Measurements from ENCODE around the gene APOL6.

The APOL6 gene, protein sequence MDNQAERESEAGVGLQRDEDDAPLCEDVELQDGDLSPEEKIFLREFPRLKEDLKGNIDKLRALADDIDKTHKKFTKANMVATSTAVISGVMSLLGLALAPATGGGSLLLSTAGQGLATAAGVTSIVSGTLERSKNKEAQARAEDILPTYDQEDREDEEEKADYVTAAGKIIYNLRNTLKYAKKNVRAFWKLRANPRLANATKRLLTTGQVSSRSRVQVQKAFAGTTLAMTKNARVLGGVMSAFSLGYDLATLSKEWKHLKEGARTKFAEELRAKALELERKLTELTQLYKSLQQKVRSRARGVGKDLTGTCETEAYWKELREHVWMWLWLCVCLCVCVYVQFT

DNA sequence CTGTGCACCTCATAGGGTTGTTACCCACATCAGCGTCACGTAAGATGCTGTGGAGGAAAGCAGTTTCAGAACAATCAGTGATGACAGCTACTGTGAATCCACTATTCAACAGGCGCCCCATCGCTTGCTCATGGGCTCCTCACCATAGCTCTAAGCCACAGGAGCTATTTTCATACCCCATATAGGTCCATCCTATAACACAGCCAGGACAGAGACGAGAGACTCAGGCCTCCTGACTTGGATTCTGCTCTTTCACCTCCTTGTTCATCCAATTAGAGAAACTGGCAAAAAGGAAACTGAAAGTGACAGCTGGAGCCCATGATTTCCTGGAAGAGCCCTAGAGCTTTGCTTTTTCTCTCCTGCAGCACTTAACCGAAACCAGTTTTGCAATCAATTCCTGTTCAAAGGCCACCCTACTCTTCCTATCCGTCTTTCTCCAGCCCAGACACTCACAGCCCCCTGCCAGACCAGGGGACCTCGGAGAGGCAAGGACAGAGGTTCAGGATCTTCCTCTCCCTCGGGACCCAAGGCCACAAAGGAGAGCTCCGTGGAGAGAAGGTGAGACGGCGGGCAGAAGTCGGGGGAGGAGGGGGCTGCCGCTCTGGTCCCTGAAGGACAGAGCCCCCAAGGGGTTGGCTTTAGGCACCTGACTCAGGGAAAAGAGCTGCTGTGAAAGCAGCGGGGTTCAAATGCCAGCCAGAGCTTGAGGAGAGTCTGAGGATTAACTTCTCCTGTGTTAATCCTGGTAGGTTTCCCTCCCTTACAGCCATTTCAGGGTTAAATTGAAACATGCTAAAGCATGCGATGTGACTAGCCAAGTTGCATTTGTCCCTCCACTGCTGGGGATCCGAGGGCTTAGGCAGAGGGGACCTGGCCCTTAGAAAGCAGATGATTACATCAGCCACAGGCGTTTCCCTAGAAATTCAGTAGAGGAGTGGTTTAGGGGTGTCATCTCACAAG is at the start of gene APOL6:
Gene APOL6 (plus strand): TSS at position 381 of the 960 bp plus-strand sequence. CDS start 7,980 bp downstream, outside the sequence.
- in situ Hi-C loops (cut with MboI; ENCODE audit: low sequenced_read_pairs) = no loop called here

DNA sequence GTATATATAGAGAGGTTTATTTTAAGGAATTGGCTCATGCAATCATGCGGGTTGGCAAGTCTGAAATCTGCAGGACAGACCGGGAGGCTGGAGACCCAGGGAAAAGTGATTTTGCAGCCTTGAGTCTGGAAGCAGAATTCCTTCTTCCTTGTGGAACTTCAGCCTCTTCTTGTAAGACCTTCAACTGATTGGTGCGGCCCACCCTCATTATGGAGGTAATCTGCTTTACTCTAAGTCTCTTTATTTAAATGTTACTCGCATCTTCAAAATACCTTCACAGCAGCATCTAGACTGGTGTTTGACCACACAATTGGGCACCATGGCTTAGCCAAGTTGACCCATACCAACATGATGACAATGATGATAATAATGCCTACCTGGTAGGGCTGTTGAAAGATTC is 48.9 kb upstream of the APOL6 start:
- in situ Hi-C loops (cut with MboI; ENCODE audit: low sequenced_read_pairs) = no loop called here

DNA sequence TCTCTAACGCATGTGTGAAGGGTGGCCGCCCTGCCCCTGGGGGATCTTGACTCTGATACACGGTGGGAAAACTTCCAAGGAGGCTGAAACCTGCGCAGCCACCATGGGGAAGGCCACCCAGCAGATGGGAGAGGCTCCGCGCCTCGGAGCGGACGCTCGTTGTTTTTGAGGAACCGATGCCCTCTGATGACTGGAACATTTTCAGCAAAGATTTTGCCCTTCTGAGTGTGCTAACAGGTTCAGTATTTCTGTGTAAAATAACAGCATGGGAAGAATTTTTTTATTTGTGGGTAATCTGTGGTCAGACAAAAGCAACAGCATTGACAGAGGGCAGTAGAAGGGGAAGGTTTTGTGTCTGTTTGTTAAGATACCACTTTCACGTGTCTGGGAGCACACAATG is 47.8 kb upstream of the APOL6 start:
- in situ Hi-C loops (cut with MboI; ENCODE audit: low sequenced_read_pairs) = no loop called here

DNA sequence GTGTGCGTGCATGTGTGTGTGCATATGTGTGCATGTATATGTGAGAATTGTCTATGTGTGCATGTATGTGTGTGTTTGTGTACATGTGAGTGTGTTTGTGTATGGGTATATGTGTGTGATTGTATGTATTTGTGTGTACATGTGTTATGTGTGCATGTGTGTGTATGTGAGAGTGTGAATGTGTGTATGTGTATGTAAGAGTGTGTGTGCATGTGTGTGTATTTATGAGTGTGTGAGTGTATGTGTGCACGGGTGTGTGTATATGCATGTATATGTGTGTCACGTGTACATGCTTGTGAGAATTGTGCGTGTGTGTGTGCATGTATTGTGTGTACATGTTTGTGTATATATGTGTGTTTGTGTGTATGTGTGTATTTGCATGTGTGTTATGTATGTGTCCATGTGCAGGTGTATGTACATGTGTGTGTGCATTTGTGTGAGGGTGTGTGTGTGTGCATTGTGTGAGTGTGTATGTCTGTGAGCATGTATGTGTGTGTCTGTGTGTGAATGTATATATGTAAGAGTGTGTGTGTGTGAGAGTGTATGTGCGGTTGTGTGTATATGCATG is 47.1 kb upstream of the APOL6 start:
- in situ Hi-C loops (cut with MboI; ENCODE audit: low sequenced_read_pairs) = no loop called here

DNA sequence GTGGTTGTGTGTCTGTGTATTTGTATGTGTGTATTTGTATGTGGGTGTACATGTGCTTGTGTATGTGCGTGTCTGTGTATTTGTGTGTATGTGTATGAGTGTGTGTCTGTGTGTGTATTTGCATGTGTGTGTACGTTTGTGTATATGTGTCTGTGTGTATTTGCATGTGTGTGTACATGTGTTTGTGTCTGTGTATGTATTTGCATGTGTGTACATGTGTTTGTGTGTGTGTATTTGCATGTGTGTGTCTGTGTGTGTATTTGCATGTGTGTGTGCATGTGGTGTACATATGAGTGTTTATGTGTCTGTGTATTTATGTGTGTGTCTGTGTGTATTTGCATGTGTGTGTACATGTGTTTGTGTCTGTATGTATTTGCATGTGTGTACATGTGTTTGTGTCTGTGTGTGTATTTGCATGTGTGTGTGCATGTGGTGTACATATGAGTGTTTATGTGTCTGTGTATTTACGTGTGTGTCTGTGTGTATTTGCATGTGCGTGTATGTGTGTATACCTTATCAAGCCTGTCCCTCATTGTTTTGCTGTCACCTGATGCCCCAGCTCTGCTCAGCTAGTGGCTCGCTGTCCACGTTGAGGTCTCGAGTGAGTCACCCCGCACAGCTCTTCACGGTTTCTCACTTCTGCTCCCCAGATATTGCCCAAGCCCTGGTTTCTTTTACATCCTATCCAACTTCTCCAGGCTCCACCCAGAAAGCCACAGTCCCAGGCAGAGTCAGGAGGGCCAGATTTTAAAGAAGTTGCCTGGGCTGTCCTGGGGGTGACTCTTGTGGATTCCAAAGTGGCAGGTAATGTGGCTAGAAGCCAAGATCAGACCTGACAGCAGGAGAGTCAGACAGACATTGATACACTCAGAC is 46.3 kb upstream of the APOL6 start:
- in situ Hi-C loops (cut with MboI; ENCODE audit: low sequenced_read_pairs) = no loop called here

DNA sequence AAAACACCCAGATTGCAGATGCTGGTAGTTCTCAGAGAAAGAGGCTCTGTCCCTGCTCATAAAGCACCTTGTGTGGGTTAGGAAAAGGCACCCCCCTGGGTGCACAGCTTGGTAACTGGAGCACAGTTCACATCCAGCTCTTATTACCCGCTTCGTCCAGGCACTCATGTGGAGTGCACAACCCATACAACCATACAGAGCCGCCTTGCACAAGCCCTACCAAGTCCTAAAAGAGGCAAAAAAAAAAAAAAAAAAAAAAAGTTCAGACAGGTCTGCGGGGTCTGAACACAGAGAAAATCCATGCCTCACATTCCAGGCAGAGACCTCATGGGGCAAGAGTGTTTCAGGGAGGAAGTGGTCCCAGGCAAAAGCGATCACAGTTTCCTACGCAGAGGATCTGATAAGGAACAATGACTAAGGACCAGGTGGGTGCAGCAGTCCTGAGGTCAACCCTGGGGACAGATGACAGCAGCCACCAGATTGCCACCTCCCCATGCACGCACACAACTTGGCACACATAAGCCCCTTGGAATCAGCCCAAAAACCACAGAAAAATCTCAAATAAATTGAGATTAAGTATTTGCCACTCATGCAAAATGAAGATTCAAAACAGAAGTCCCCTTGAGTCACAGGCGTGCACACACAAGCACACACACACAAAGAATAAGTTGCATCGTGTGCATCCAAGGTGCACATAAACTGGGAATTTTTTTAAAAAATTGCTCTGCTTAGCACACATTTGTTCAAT is 43.5 kb upstream of the APOL6 start:
- in situ Hi-C loops (cut with MboI; ENCODE audit: low sequenced_read_pairs) = no loop called here

DNA sequence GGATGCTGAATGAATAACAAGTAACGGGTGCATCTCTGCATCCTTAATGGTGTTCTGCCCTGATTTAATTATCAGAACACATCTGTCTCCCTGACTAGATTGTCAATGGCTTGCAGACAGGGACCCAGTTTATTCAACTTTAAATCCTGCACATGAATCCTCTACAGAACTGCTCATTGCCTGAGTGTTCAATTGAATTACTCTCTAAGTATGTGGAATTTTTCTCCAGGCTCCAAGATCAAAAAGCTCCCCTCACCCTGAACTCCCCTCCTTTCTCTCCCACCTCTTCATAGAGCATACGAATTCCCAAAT is 42.9 kb upstream of the APOL6 start:
- in situ Hi-C loops (cut with MboI; ENCODE audit: low sequenced_read_pairs) = no loop called here

DNA sequence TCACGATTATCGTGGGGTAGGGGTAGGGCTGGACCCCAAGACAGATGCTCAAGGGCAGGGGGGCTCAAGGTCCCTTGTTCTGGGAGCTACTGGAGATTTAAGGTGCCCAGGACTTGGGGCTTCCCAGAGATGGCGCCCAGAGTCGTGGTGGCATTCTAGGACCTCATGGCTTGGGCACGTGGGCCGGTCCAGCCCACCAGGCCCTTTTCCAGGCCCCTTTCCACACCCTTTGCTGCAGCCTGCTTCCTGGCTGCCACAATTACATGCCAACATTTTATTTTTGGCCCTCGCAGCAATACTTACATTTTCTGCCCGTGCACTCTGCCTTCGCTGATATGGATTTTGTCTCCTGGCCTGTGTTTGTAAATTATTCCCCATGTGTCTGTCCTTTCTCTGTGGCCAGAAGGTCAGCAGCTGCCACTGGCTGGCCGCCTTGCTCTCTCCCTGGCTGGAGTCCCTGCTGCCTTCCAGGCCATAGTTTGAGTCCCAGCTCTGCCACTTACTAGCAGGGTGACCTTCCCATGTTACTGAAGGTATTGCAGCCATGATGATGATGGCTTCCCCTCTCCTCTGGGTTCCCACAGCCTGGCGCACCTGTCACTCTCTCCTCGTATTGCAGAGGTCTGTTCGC is 42.3 kb upstream of the APOL6 start:
- in situ Hi-C loops (cut with MboI; ENCODE audit: low sequenced_read_pairs) = no loop called here

DNA sequence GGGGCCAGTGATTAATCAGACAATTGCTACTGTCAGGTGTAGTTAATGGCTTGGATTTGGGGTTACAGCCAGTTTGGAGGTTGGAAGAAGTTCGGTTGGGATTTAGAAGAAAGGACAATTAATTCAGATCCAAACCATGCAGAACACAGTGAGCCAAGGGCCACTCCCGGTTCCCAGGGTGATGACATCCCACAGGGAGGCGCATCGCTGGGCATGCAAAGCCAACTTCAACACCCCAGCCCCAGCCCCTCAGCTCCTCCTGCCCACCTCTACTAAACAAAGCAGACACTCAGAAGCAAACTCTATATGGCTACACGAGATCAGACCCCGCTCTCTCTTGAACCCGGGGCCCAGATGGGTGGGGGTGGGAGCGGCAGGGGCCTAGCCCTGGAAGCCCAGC is 41.3 kb upstream of the APOL6 start:
- in situ Hi-C loops (cut with MboI; ENCODE audit: low sequenced_read_pairs) = no loop called here

DNA sequence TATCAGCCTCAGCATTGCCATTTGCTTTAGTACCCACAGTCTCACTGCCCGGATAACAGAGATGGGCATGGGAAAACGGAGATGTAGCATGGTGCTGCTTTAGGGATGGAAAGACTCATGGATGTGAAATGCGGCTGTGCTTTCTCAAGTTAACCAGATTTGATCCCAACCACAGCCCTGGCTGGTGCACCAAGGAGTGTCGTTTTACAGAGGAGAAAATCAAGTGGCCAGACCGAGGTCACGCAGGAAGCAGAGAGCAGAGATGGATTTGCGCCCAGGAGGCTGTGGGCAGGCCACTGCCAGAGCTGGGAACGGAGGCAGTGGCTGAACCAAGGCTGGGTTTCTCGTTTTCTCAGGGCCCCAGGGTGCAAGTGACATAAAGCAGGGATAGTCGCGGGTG is 40.2 kb upstream of the APOL6 start:
- in situ Hi-C loops (cut with MboI; ENCODE audit: low sequenced_read_pairs) = no loop called here

DNA sequence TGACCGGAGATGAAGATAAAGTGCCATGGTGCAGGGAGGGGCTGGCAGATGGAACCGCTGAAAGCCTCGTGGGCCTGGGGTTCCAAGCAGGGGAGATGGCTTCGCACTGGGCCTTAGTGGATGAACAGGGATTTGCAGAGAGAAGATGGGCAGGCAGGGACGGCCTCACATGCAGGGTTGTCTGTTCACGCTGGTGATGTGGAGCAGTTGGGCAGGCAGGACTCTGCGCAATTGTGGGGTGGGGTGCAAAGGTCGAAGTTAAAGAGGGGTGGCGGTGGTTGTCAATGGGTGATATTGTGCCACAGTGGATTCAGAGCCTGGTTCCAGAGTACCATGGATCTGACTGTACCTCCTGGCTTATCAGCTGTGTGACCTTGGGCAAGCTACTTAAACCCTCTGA is 39.0 kb upstream of the APOL6 start:
- in situ Hi-C loops (cut with MboI; ENCODE audit: low sequenced_read_pairs) = no loop called here

DNA sequence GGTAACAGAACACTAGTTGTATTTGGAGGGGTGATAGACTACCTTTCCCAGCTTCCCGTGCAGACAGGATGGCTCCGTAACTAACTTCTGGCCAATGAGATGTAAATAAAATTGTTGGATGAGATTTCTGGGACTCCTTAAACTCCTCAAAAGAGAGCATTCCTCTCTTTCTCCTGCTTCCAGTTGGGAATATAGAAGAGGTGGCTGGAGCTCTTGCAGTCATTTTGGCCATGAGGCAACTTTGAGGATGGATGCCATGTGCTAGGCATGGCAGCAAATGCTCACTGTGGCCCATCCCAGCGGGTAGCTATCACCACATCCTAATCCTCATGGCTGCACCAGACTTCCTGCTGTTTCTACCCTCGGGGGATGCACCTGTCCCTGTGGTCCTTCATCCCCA is 38.5 kb upstream of the APOL6 start:
- in situ Hi-C loops (cut with MboI; ENCODE audit: low sequenced_read_pairs) = no loop called here

DNA sequence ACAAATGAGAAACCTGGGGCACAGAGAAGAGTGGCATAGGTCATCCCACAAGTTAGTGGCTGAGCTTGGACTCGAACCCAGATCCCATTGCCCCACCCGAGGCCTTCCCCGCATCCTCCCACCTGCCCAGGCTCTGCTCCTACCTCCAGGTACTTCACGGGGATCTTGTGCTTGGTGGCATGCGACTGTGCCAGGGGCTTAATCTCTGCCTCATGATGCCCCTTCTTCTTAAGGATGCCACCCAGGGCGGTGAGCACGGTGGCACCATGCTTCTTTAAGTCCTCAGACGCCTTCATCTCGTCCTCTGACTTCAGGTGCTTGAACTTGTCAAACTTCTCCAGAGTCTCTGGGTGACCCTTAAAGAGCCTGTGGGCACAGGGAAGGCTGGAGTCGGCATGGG is 37.5 kb upstream of the APOL6 start:
- in situ Hi-C loops (cut with MboI; ENCODE audit: low sequenced_read_pairs) = no loop called here

DNA sequence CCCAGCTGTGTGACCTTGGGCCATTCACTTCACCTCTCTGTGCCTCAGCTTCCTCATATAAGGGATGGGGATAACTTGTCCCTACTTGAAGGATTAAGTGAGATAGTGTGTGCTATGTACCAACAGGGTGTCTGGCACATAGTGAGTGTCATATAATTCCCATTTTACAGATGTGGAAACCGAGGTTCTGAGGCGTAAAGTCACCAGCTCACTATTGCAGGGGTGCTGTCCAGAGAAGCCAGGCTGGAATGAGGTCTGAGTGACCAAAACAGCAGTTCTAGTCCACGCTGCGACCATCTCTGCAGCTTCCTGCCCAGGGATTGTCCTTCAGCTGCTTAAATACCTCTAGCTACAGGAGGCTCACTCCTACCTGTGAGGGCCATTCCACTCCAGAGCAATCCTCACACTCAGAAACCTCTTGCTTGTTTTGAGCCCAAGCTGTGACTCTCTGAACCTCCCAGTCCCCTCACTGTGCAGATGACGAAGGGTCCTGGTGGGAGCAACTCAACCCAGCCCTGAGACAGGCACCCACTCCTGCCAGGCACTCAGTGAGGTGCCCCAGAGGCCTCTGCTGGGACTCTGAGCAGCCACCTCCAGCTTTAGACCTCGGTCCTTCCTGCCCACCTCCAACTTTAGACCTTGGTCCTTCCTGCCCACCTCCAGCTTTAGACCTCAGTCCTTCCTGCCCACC is 36.9 kb upstream of the APOL6 start:
- in situ Hi-C loops (cut with MboI; ENCODE audit: low sequenced_read_pairs) = no loop called here

DNA sequence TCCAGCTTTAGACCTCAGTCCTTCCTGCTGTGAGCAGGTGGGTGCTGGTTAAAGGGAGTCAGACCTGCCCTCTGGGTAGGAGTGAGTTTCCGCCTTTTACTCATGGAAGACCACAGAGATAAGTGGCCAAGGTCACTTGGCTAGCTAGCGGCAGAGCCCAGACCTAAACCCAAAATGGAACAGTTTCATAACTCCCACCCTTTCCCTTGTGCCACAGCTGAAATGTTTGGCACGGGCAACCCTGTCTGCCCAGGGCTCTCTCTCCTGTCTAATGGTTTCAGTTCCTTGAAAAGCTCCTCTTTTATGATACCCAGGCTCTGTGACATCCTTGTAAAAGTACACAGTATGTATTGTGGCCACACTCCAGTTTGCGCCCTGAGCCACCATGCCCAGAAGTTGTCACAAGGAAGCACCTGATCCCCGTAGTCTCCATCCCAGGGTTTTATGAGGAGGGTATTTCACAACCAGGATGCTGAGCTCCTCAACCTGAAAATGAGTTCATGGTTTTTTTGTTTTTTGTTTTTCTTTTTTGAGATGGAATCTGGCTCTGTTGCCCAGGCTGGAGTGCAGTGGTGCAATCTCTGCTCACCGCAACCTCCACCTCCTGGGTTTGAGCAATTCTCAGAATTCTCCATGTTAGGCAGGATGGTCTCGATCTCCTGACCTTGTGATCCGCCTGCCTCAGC is 36.2 kb upstream of the APOL6 start:
- in situ Hi-C loops (cut with MboI; ENCODE audit: low sequenced_read_pairs) = no loop called here

DNA sequence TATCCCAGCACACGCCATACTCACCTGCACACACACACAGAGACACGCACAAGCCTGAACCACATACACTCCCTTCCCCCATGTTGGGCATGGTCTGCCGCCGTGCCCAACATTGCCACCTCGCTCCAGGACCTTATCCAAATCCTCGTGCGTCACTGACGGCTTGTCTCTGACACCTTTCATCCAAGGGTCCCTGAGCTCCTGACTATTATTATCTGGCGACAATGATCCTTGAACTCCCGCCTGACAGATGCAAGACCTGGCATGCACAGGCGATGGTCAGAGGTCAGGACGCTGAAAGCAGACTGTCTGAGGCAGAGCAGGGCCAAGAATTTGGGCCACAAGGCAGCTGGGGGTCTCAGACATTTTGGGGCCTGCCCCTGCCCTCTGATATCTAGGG is 35.3 kb upstream of the APOL6 start:
- in situ Hi-C loops (cut with MboI; ENCODE audit: low sequenced_read_pairs) = no loop called here

DNA sequence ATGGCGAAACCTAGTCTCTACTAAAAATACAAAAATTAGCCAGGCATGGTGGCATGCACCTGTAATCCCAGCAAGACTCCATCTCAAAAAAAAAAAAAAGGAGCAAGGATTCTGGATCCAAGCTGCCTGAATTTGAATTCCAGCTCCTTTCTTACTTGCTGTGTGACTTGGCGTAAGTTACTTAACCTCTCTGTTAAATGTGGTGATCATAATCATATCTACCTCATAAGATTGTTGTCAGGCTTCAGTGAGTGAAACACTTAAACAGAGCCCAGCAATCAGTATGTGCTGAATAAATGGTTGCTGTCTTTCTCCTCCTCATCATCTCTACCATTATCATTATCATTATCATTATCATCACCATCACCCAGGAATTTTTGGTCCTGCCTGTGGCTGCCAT is 33.8 kb upstream of the APOL6 start:
- in situ Hi-C loops (cut with MboI; ENCODE audit: low sequenced_read_pairs) = no loop called here

DNA sequence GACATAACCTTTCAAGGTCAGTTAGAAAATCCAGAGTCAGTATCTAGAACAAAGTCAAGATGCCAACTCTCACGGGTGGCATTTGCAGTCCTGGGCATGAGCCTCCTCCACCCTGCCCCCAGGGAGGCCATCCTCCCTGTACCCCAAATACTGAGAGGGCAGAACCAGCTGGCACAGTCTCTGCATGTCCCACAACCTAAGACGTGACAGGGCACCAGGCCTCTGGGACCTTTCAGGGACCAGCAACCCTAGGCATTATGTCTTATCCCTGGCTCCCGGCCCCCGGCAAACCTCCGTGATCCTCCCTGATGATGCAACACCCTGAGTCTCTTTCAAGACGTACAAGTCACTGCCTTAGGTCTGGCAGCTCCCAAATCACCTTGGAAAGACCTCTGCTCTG is 33.1 kb upstream of the APOL6 start:
- in situ Hi-C loops (cut with MboI; ENCODE audit: low sequenced_read_pairs) = no loop called here

DNA sequence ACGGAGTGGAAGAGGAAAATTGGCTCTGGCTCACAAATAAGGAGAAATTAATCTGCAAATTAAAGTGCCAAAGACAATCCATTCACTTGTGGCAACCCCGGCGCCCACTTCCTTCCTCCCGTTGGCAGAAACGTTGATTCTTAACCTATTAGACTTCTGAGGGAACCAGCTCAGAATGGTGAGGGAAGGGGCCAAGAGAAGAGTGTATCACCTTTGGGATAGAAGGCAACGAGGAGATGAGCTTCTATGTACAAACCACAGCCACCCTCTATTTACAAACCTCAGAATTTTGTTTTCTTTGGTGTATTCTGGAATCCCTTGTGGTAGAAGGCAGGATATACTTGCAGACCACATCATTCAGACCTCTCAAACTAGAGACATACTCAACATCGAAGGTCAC is 32.2 kb upstream of the APOL6 start:
- in situ Hi-C loops (cut with MboI; ENCODE audit: low sequenced_read_pairs) = no loop called here
